ENCODE measurements around the gene NEURL1B.
"Not testable (repeated sequence)": the region's sequence is repeated elsewhere in the genome, so short reads cannot be mapped to it uniquely, and the experiment has no call there.

NEURL1B gene

DNA sequence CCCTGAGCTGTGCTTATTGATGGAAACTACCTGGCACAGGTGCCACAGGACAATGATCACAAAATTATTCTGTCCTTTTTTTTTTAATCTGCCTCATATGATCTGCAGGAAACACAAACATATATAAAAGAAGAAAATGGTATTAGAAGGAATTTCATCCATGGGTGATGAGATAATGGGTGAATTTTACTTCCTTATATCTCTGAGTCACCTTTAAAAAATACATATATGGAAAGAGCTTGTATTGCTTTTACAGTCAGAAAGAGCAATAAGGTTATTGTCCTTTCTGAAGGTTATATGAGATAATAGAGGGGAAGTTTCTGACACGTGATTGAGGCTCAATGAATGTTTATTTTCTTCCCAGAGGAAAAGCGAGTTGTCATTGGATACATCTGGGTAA lies 31.6 kb downstream of the NEURL1B start:
- Histone ChIP-seq H3K27me3 (ENCODE audit: insufficient read depth, low read depth) (no peaks in the 10 kb centered on the region), H3K27ac (no peak overlapping the region), H2AFZ (ENCODE audit: low read depth) (no peak overlapping the region), H3K4me1 (ENCODE audit: low read depth, poor library complexity, severe bottlenecking) (no peaks in the 10 kb centered on the region), H4K20me1 (ENCODE audit: insufficient read depth) (no peaks in the 10 kb centered on the region), H3K4me2 (no peak overlapping the region), H3K9ac (no peak overlapping the region), H3K79me2 (ENCODE audit: insufficient read depth, low read depth) (no peaks in the 10 kb centered on the region), H3K36me3 (ENCODE audit: insufficient read depth) (no peaks in the 10 kb centered on the region), H3K4me3 (IDR thresholded peaks at IDR 0.05; ENCODE audit: insufficient read depth, low read depth, low read length) (no peak overlapping the region)
- TF ChIP-seq CTCF (conservative IDR thresholded peaks at IDR 0.05; ENCODE audit: low read depth, low read length) = no peak

- H2AFZ ChIP-seq (ENCODE audit: low read depth) = no peak overlapping the region
- H3K9ac ChIP-seq = no peak overlapping the region
- H3K79me2 ChIP-seq (ENCODE audit: insufficient read depth, low read depth) = no peaks in the 10 kb centered on the region
- H3K36me3 ChIP-seq (ENCODE audit: insufficient read depth) = no peaks in the 10 kb centered on the region
- no peak overlapping the region for H3K4me3 ChIP-seq (IDR thresholded peaks at IDR 0.05; ENCODE audit: insufficient read depth, low read depth, low read length)
- no peaks in the 10 kb centered on the region for H3K4me1 ChIP-seq (ENCODE audit: low read depth, poor library complexity, severe bottlenecking)
- H4K20me1 ChIP-seq (ENCODE audit: insufficient read depth) = no peaks in the 10 kb centered on the region
- TF ChIP-seq CTCF (conservative IDR thresholded peaks at IDR 0.05; ENCODE audit: low read depth, low read length) = no peak
- H3K27me3 ChIP-seq (ENCODE audit: insufficient read depth, low read depth) = no peaks in the 10 kb centered on the region
- no peak overlapping the region for H3K4me2 ChIP-seq
- H3K27ac ChIP-seq = no peak overlapping the region
These were observed 33.1 kb downstream of the NEURL1B start for GRCh38 chr5:172674155-172674554.

DNA sequence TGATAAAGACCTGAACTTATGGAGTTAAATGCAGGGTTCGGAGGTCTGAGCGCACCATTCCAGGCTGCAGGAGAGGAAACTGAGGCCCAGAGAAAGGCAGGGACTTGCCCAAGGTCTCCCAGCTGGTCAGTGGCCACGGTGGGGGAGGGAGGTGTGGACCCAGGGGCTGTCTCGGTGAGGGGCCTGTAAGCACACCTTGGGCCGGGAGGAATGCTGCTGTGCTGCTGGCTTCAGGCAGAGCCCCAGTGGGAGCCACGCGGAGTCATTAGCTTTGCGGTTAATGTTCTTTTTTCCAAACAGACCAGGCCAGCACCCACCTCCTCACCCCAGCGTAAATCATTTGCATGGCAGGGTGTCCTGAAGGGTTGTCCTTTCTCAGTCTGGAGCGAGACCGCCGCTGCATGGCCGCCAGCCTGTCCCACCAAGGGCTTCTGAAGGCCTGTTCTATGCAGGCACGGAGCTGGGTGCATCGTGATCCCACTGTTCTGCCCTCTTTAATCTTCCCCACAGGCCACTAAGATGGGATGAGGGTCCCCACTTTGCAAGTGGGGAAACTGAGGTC lies 35.9 kb downstream of the NEURL1B start:
- H3K4me1 ChIP-seq (ENCODE audit: low read depth, poor library complexity, severe bottlenecking) = no peaks in the 10 kb centered on the region
- no peaks in the 10 kb centered on the region for H3K27me3 ChIP-seq (ENCODE audit: insufficient read depth, low read depth)
- H3K79me2 ChIP-seq (ENCODE audit: insufficient read depth, low read depth) = no peaks in the 10 kb centered on the region
- no peaks in the 10 kb centered on the region for H4K20me1 ChIP-seq (ENCODE audit: insufficient read depth)
- no peak overlapping the region for H3K4me2 ChIP-seq
- no peak for TF ChIP-seq CTCF (conservative IDR thresholded peaks at IDR 0.05; ENCODE audit: low read depth, low read length)
- no peak overlapping the region for H3K27ac ChIP-seq
- H2AFZ ChIP-seq (ENCODE audit: low read depth) = no peak overlapping the region
- no peak overlapping the region for H3K9ac ChIP-seq
- H3K4me3 ChIP-seq (IDR thresholded peaks at IDR 0.05; ENCODE audit: insufficient read depth, low read depth, low read length) = no peak overlapping the region
- no peaks in the 10 kb centered on the region for H3K36me3 ChIP-seq (ENCODE audit: insufficient read depth)

DNA sequence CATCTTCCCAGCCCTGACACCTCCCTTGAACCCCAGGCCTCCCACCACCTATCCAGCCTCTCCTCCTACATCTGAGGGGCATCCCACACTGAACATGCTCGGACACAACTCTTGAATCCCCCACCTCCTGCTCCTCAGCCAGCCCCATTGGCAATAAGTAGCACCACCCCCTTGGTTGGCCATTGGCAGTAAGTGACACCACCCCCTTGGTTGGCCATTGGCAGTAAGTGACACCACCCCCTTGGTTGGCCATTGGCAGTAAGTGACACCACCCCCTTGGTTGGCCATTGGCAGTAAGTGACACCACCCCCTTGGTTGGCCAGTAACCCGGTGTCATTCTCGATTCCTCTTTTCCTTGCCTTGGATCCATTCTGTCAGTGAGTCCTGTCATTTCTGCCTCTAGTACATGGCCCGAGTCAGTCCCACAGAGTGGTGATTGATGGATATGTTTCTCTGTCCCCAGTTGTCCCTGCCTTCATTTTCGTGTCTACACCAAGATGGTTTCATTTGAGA lies 37.4 kb downstream of the NEURL1B start:
- not testable (repeated sequence) for H4K20me1 ChIP-seq (ENCODE audit: insufficient read depth); H3K27ac ChIP-seq; H3K36me3 ChIP-seq (ENCODE audit: insufficient read depth); H3K4me1 ChIP-seq (ENCODE audit: low read depth, poor library complexity, severe bottlenecking); H3K9ac ChIP-seq; H3K27me3 ChIP-seq (ENCODE audit: insufficient read depth, low read depth); H3K4me3 ChIP-seq (IDR thresholded peaks at IDR 0.05; ENCODE audit: insufficient read depth, low read depth, low read length); H2AFZ ChIP-seq (ENCODE audit: low read depth); H3K4me2 ChIP-seq; H3K79me2 ChIP-seq (ENCODE audit: insufficient read depth, low read depth)

- H3K27me3 ChIP-seq (ENCODE audit: insufficient read depth, low read depth) = no peaks in the 10 kb centered on the region
- TF ChIP-seq CTCF (conservative IDR thresholded peaks at IDR 0.05; ENCODE audit: low read depth, low read length) = no peak
- no peaks in the 10 kb centered on the region for H3K79me2 ChIP-seq (ENCODE audit: insufficient read depth, low read depth)
- H2AFZ ChIP-seq (ENCODE audit: low read depth) = no peak overlapping the region
- H3K4me2 ChIP-seq = no peak overlapping the region
- no peaks in the 10 kb centered on the region for H4K20me1 ChIP-seq (ENCODE audit: insufficient read depth)
- H3K4me3 ChIP-seq (IDR thresholded peaks at IDR 0.05; ENCODE audit: insufficient read depth, low read depth, low read length) = no peak overlapping the region
- H3K27ac ChIP-seq = no peak overlapping the region
- no peaks in the 10 kb centered on the region for H3K4me1 ChIP-seq (ENCODE audit: low read depth, poor library complexity, severe bottlenecking)
- H3K9ac ChIP-seq = no peak overlapping the region
- no peaks in the 10 kb centered on the region for H3K36me3 ChIP-seq (ENCODE audit: insufficient read depth)
These were observed 37.8 kb downstream of the NEURL1B start for GRCh38 chr5:172678902-172679301.

Data from KMS-11 (cell line).